Suprapubic skin (tissue), 3 donors: ENCODE data around the gene CLSTN2.

ENCODE experiments used
- POLR2A ChIP-seq, 2 donors: fragments of 450-650 bp; IDR thresholded peaks; one replicate each; pipeline ENCODE4 v1.6.1; 2017; ENCODE audit warnings: antibody characterized with exemption in 2 of 2, mild to moderate bottlenecking in 2 of 2, moderate library complexity in 2 of 2
- TF ChIP-seq, protein P1 (sequence below), 2 donors: fragments of 200-600 bp in 1 of 2; fragments of 450-650 bp in 1 of 2; sonication (generic) in 1 of 2; IDR thresholded peaks; one replicate each; pipeline ENCODE4 v1.5.1; 2016 to 2019; ENCODE audit warnings: antibody characterized with exemption in 2 of 2, mild to moderate bottlenecking in 1 of 2, moderate library complexity in 1 of 2

GRCh38 chr3:139944256-139944910 is 9.4 kb downstream of the CLSTN2 start:
- TF ChIP-seq, protein P1, sequence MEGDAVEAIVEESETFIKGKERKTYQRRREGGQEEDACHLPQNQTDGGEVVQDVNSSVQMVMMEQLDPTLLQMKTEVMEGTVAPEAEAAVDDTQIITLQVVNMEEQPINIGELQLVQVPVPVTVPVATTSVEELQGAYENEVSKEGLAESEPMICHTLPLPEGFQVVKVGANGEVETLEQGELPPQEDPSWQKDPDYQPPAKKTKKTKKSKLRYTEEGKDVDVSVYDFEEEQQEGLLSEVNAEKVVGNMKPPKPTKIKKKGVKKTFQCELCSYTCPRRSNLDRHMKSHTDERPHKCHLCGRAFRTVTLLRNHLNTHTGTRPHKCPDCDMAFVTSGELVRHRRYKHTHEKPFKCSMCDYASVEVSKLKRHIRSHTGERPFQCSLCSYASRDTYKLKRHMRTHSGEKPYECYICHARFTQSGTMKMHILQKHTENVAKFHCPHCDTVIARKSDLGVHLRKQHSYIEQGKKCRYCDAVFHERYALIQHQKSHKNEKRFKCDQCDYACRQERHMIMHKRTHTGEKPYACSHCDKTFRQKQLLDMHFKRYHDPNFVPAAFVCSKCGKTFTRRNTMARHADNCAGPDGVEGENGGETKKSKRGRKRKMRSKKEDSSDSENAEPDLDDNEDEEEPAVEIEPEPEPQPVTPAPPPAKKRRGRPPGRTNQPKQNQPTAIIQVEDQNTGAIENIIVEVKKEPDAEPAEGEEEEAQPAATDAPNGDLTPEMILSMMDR (IDR thresholded peaks at IDR 0.05): no peak
- TF ChIP-seq POLR2A (IDR thresholded peaks at IDR 0.05): no peak
